PFSK-1 (cell line): ENCODE data around the gene PDZD8.

ENCODE experiments used
- FOXP2 ChIP-seq: optimal IDR thresholded peaks from 2 replicates; pipeline ENCODE3; 2011; ENCODE audit warnings: borderline replicate concordance, control low read depth, inconsistent platforms; ENCODE audit not compliant: insufficient read depth; ENCODE audit errors: extremely low read length, extremely low read depth
- POLR2AphosphoS5 ChIP-seq: IDR thresholded peaks from 2 replicates; pipeline ENCODE4 v1.6.1; 2012; ENCODE audit warnings: low read depth, mild to moderate bottlenecking, control low read depth, low read length, moderate library complexity
- REST ChIP-seq, 2 experiments: IDR thresholded peaks; 2 replicates each; pipeline versions ENCODE4 v1.6.1 to v1.8.0; 2011 to 2012; ENCODE audit warnings: low read depth in 2 of 2, low read length in 2 of 2, control low read depth in 1 of 2, inconsistent platforms in 1 of 2, mild to moderate bottlenecking in 1 of 2, moderate library complexity in 1 of 2; ENCODE audit not compliant: insufficient read depth in 1 of 2
- SIN3A ChIP-seq: IDR thresholded peaks from 2 replicates; pipeline ENCODE4 v1.6.1; 2012; ENCODE audit warnings: mild to moderate bottlenecking, low read length, moderate library complexity, borderline replicate concordance; ENCODE audit not compliant: insufficient read depth
- TAF1 ChIP-seq: IDR thresholded peaks from 2 replicates; pipeline ENCODE4 v1.6.1; 2012; ENCODE audit warnings: low read length, control low read depth, borderline replicate concordance; ENCODE audit not compliant: insufficient read depth

The PDZD8 gene

GRCh38 chr10:117409549-117410305, 34.5 kb upstream of the PDZD8 start:
- TF ChIP-seq TAF1 = no peak
- TF ChIP-seq SIN3A = no peak
- TF ChIP-seq POLR2AphosphoS5 = no peak
- no peak for TF ChIP-seq REST (IDR thresholded peaks at IDR 0.05; ENCODE audit: insufficient read depth in 1 of 2, low read depth in 2 of 2, low read length in 2 of 2)

GRCh38 chr10:117408436-117409384, 33.5 kb upstream of the PDZD8 start:
- TF ChIP-seq REST (IDR thresholded peaks at IDR 0.05; ENCODE audit: insufficient read depth in 1 of 2, low read depth in 2 of 2, low read length in 2 of 2) = no peak
- no peak for TF ChIP-seq FOXP2
- TF ChIP-seq POLR2AphosphoS5 = no peak
- TF ChIP-seq TAF1 = no peak

GRCh38 chr10:117405730-117406129, 30.5 kb upstream of the PDZD8 start:
- no peak for TF ChIP-seq TAF1
- no peak for TF ChIP-seq FOXP2
- TF ChIP-seq SIN3A = no peak
- no peak for TF ChIP-seq REST (IDR thresholded peaks at IDR 0.05; ENCODE audit: insufficient read depth in 1 of 2, low read depth in 2 of 2, low read length in 2 of 2)
- TF ChIP-seq POLR2AphosphoS5 = no peak

GRCh38 chr10:117400329-117400728, 25.1 kb upstream of the PDZD8 start:
- TF ChIP-seq FOXP2 = no peak
- no peak for TF ChIP-seq REST (IDR thresholded peaks at IDR 0.05; ENCODE audit: insufficient read depth in 1 of 2, low read depth in 2 of 2, low read length in 2 of 2)
- no peak for TF ChIP-seq SIN3A
- no peak for TF ChIP-seq TAF1
- no peak for TF ChIP-seq POLR2AphosphoS5
